HEK293 (cell line): Measurements from ENCODE around the gene MYL4.

Experiments
- CTCF ChIA-PET: fragments of 350-600 bp; formaldehyde crosslinking; extraction: SDS; loops from one replicate; lab custom pipeline; 2021; ENCODE audit warnings: antibody characterized with exemption; lab: Yijun Ruan, JAX
- POLR2A ChIA-PET: fragments of 300-600 bp; formaldehyde crosslinking; extraction: SDS; loops from one replicate; lab custom pipeline; 2020; ENCODE audit warnings: antibody characterized with exemption, inconsistent platforms; lab: Yijun Ruan, JAX
- H3K27ac ChIP-seq: fragments of 200-500 bp; sonication (Bioruptor generic); 2 replicates; pipeline ENCODE4 v1.5.1; 2014; ENCODE audit warnings: low read depth, low read length, control low read depth, inconsistent platforms; ENCODE audit errors: extremely low read depth
- H3K36me3 ChIP-seq, 2 experiments: fragments of 200-500 bp in 1 of 2; sonication (Bioruptor generic) in 1 of 2; 1 replicate in 1 of 2; 2 replicates in 1 of 2; pipeline ENCODE4 v1.5.1; 2014 to 2017; ENCODE audit warnings: inconsistent platforms in 2 of 2, low read length in 2 of 2; ENCODE audit not compliant: control insufficient read depth in 2 of 2, insufficient read depth in 1 of 2
- H3K4me1 ChIP-seq: fragments of 200-500 bp; sonication (Bioruptor generic); 2 replicates; pipeline ENCODE4 v1.5.1; 2014; ENCODE audit warnings: mild to moderate bottlenecking, low read length, inconsistent platforms; ENCODE audit not compliant: control insufficient read depth, insufficient read depth
- H3K4me3 ChIP-seq: 2 replicates; pipeline ENCODE4 v1.5.1; 2011; ENCODE audit warnings: low read depth, mild to moderate bottlenecking, control low read depth, low read length, moderate library complexity
- H3K9me3 ChIP-seq: fragments of 200-500 bp; sonication (Bioruptor generic); 2 replicates; pipeline ENCODE4 v1.5.1; 2014; ENCODE audit warnings: low read depth, low read length, inconsistent platforms; ENCODE audit not compliant: control insufficient read depth, insufficient read depth
- HOXA7 ChIP-seq: sonication (generic); formaldehyde crosslinking; IDR thresholded peaks from 2 replicates; pipeline ENCODE4 v1.8.1; 2022; ENCODE audit warnings: missing genetic modification reagents, borderline replicate concordance
- HOXD13 ChIP-seq: sonication (generic); formaldehyde crosslinking; IDR thresholded peaks from 2 replicates; pipeline ENCODE4 v1.8.0; 2022; ENCODE audit warnings: missing genetic modification reagents, borderline replicate concordance
- KLF17 ChIP-seq: fragments of 450-650 bp; formaldehyde crosslinking; IDR thresholded peaks from 2 replicates; pipeline ENCODE4 v1.5.1; 2016; ENCODE audit warnings: missing biosample characterization, missing genetic modification characterization
- PRDM2 ChIP-seq: fragments of 450-650 bp; formaldehyde crosslinking; IDR thresholded peaks from 2 replicates; pipeline ENCODE4 v1.5.1; 2016; ENCODE audit warnings: missing biosample characterization, missing genetic modification characterization, borderline replicate concordance
- YY2 ChIP-seq: fragments of 450-650 bp; formaldehyde crosslinking; IDR thresholded peaks from 2 replicates; pipeline ENCODE4 v1.5.1; 2016; ENCODE audit warnings: missing biosample characterization, missing genetic modification characterization
- ZBTB17 ChIP-seq: fragments of 450-650 bp; formaldehyde crosslinking; IDR thresholded peaks from 2 replicates; pipeline ENCODE4 v1.5.1; 2016; ENCODE audit warnings: missing biosample characterization, missing genetic modification characterization
- ZBTB20 ChIP-seq: fragments of 450-650 bp; formaldehyde crosslinking; IDR thresholded peaks from 2 replicates; pipeline ENCODE4 v1.5.1; 2016; ENCODE audit warnings: missing biosample characterization, missing genetic modification characterization
- ZBTB44 ChIP-seq: fragments of 450-650 bp; IDR thresholded peaks from 2 replicates; pipeline ENCODE4 v1.5.1; 2018; ENCODE audit warnings: missing biosample characterization, mild to moderate bottlenecking, missing genetic modification characterization
- ZBTB48 ChIP-seq: fragments of 450-650 bp; formaldehyde crosslinking; IDR thresholded peaks from 2 replicates; pipeline ENCODE4 v1.5.1; 2016; ENCODE audit warnings: missing biosample characterization, missing genetic modification characterization
- ZEB2 ChIP-seq: fragments of 450-650 bp; formaldehyde crosslinking; IDR thresholded peaks from 2 replicates; pipeline ENCODE4 v1.5.1; 2016; ENCODE audit warnings: missing biosample characterization, missing genetic modification characterization
- ZNF175 ChIP-seq: fragments of 450-650 bp; formaldehyde crosslinking; IDR thresholded peaks from 2 replicates; pipeline ENCODE4 v1.5.1; 2016; ENCODE audit warnings: missing biosample characterization, missing genetic modification characterization
- ZNF335 ChIP-seq: fragments of 450-650 bp; formaldehyde crosslinking; conservative IDR thresholded peaks from 2 replicates; pipeline ENCODE4 v1.5.1; 2016; ENCODE audit warnings: missing biosample characterization, missing genetic modification characterization
- ZNF518A ChIP-seq: fragments of 450-650 bp; formaldehyde crosslinking; conservative IDR thresholded peaks from 2 replicates; pipeline ENCODE4 v1.5.1; 2016; ENCODE audit warnings: low read depth, missing biosample characterization, missing genetic modification characterization
- ZNF558 ChIP-seq: fragments of 450-650 bp; formaldehyde crosslinking; IDR thresholded peaks from 2 replicates; pipeline ENCODE4 v1.5.1; 2016; ENCODE audit warnings: missing biosample characterization, missing genetic modification characterization
- ZNF580 ChIP-seq: fragments of 450-650 bp; formaldehyde crosslinking; IDR thresholded peaks from 2 replicates; pipeline ENCODE4 v1.5.1; 2016; ENCODE audit warnings: missing biosample characterization, missing genetic modification characterization
- ZNF692 ChIP-seq: fragments of 450-650 bp; formaldehyde crosslinking; IDR thresholded peaks from 2 replicates; pipeline ENCODE4 v1.5.1; 2016; ENCODE audit warnings: missing biosample characterization, missing genetic modification characterization
- ZNF701 ChIP-seq: fragments of 450-650 bp; formaldehyde crosslinking; IDR thresholded peaks from 2 replicates; pipeline ENCODE4 v1.5.1; 2016; ENCODE audit warnings: missing biosample characterization, missing genetic modification characterization

The MYL4 gene

GRCh38 chr17:47239619-47239966 is 30.4 kb downstream of the MYL4 start:
- Histone ChIP-seq H3K27ac (peak overlapping the region; percentile 58), H3K4me3 (no peak overlapping the region), H3K4me1 (peaks cover 11% of the 10 kb centered on the region), H3K36me3 (no peaks in the 10 kb centered on the region), H3K9me3 (no peaks in the 10 kb centered on the region)
- ChIA-PET POLR2A (interaction anchor here (0.7 to 1.1 kb wide), 5 partner anchors 8 to 76 kb away, joined by 3 to 5 read pairs (median 4); partner anchors contain the start of gene CDC27), CTCF (interaction anchor here (0.7 to 4.4 kb wide), 5 partner anchors 9 to 233 kb away, joined by 3 to 31 read pairs (median 5); no protein-coding TSS in a partner anchor)
- TF ChIP-seq ZBTB48 (tag by site-specific recombination) (peak; percentile 89), ZNF701 (tag by site-specific recombination) (peak; percentile 52; the same call in 1 of the 2 replicates), ZBTB17 (tag by site-specific recombination) (no peak), ZNF558 (tag by site-specific recombination) (no peak), ZNF335 (tag by site-specific recombination) (0 out of 2 replicates have a peak, but pooled peaks have one; percentile 1), ZNF175 (tag by site-specific recombination) (no peak), PRDM2 (tag by site-specific recombination) (no peak), HOXA7 (CRISPR knock-in tag) (no peak)
- TF ChIP-seq, all 188 proteins: peak for 3

GRCh38 chr17:47239967-47240651 is 31.0 kb downstream of the MYL4 start:
- Histone ChIP-seq H3K27ac (peak overlapping the region; percentile 58), H3K4me1 (peaks cover 11% of the 10 kb centered on the region), H3K9me3 (no peaks in the 10 kb centered on the region), H3K4me3 (no peak overlapping the region), H3K36me3 (no peaks in the 10 kb centered on the region)
- CTCF ChIA-PET = interaction anchor here (0.6 to 4.4 kb wide), 7 partner anchors 9 to 232 kb away, joined by 3 to 31 read pairs (median 5); no protein-coding TSS in a partner anchor
- POLR2A ChIA-PET = interaction anchor here (0.5 to 1.1 kb wide), 7 partner anchors 8 to 410 kb away, joined by 3 to 5 read pairs (median 4); partner anchors contain the start of gene CDC27
- TF ChIP-seq ZNF335 (tag by site-specific recombination) (peak; percentile 43), HOXD13 (CRISPR knock-in tag) (no peak), ZNF175 (tag by site-specific recombination) (no peak), ZEB2 (tag by site-specific recombination) (0 out of 2 replicates have a peak, but pooled peaks have one; percentile 21), YY2 (tag by site-specific recombination) (no peak), ZNF692 (tag by site-specific recombination) (0 out of 2 replicates have a peak, but pooled peaks have one; percentile 34), ZNF518A (tag by site-specific recombination) (peak; percentile 66), KLF17 (tag by site-specific recombination) (no peak), ZNF580 (tag by site-specific recombination) (no peak), ZBTB20 (tag by site-specific recombination) (0 out of 2 replicates have a peak, but pooled peaks have one; percentile 27), ZBTB44 (tag by site-specific recombination) (no peak)
